ENCODE measurements around the gene KRT75. TPM values are rescaled to one million over a fixed set of nuclear protein-coding genes. Genes with fewer than 3 reads are reported as not detected.

The KRT75 gene
- total RNA-seq, 1 donor from 2014 or later = not detected

DNA sequence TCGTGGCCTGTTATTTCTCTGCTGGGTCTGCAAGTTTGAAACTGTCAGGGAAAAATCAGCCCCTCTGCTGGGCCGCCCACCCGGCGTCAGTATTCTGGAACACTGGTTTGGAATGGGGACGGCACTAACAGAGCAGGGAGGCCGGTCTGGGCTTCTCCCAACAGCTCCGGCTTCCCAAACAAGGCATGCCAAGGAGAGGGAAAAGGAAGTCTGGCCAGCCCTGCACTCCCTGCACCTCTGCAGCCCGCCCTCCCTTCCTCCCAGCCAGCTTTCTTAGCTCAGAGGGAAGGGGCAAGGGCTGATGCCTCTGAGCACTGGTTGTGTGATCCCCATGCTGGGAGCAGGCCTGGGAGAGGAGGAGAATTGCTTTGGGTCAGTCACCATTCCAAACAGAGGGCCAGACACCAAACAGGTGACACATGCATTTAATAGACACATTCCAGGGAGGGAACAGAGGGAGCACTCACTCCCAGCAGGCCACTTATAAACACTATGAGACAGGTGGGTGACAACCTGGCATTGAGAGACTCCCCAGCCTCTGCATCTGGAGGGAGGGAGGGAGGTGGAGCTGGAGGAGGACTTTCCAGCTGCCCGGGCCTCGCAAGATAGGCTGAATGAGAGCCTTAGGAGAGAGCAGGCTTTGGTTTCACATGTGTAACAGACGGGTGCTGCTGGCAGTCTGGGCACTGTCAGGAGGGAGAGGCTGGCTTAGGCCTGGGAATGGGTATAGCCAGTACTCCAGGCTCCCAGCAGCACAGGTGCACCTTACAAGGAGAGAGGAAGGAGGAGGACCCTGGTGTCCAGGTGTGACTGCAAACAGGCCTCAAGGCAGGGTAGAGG lies 10.3 kb downstream of the KRT75 start:
- H3K9me3 Mint-ChIP-seq (ENCODE audit: low read depth) = no peaks in the 10 kb centered on the region
- DNase-seq (ENCODE audit: low spot score) = no peak

DNA sequence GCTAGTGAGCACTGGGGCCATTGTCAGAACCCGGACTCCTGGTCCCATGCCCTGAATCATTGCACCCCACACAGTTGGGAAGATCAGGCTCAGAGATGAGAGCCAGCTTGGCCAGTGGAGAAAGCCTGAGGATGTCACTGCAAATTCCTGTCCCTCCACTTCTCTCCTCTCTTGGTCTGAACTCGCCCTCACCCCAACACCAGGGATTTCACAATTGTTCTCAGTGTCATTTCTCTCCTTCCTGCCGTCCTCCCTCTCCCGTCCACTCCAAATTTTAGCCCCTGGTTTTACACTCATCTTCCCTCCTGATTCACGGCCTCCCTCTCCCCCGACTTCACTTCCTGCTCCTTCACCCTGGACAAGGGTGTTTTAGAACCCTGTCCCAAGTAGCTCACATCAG lies 11.1 kb downstream of the KRT75 start:
- no peaks in the 10 kb centered on the region for H3K9me3 Mint-ChIP-seq (ENCODE audit: low read depth)
- no peak overlapping the region for H3K27ac Mint-ChIP-seq (ENCODE audit: unreplicated experiment)
- H3K4me3 Mint-ChIP-seq (ENCODE audit: unreplicated experiment) = no peak overlapping the region
- no peak for DNase-seq (ENCODE audit: low spot score)
- peaks cover 2% of the 10 kb centered on the region for H3K4me1 Mint-ChIP-seq (ENCODE audit: low read depth)
- H3K36me3 Mint-ChIP-seq (ENCODE audit: low read depth) = peaks cover 2% of the 10 kb centered on the region
- TF ChIP-seq, protein P1, sequence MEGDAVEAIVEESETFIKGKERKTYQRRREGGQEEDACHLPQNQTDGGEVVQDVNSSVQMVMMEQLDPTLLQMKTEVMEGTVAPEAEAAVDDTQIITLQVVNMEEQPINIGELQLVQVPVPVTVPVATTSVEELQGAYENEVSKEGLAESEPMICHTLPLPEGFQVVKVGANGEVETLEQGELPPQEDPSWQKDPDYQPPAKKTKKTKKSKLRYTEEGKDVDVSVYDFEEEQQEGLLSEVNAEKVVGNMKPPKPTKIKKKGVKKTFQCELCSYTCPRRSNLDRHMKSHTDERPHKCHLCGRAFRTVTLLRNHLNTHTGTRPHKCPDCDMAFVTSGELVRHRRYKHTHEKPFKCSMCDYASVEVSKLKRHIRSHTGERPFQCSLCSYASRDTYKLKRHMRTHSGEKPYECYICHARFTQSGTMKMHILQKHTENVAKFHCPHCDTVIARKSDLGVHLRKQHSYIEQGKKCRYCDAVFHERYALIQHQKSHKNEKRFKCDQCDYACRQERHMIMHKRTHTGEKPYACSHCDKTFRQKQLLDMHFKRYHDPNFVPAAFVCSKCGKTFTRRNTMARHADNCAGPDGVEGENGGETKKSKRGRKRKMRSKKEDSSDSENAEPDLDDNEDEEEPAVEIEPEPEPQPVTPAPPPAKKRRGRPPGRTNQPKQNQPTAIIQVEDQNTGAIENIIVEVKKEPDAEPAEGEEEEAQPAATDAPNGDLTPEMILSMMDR (IDR thresholded peaks at IDR 0.05) = no peak
- H3K27me3 Mint-ChIP-seq (ENCODE audit: low read depth) = peaks cover 50% of the 10 kb centered on the region

More for the DNA sequence above, 10.3 kb downstream of the KRT75 start:
- Mint-ChIP-seq H3K27ac (ENCODE audit: unreplicated experiment) (no peak overlapping the region), H3K36me3 (ENCODE audit: low read depth) (peaks cover 4% of the 10 kb centered on the region), H3K4me3 (ENCODE audit: unreplicated experiment) (no peak overlapping the region), H3K27me3 (ENCODE audit: low read depth) (peaks cover 57% of the 10 kb centered on the region), H3K4me1 (ENCODE audit: low read depth) (peaks cover 2% of the 10 kb centered on the region)
- TF ChIP-seq, protein P1 (IDR thresholded peaks at IDR 0.05) = no peak

DNA sequence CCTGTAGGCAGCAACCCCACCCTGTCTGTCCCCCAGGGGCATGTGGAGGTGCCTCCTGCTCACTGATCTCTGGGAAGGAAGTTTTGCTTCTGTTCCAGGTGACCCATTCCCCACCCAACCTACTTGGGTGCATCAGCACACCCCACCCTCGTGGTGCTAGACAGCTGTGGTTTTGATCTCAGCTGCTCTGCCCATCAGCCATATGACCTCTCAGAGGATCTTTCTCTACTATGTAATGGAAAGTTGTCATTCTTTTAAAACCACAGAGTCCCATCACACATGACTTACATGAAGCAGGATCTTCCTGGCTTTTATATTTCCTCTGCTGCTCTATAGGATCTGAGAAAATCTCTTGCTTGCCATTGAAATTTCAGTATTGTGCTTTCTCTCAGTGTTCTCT lies 14.5 kb downstream of the KRT75 start:
- Mint-ChIP-seq H3K4me3 (ENCODE audit: unreplicated experiment) (no peak overlapping the region), H3K27me3 (ENCODE audit: low read depth) (peaks cover 30% of the 10 kb centered on the region), H3K36me3 (ENCODE audit: low read depth) (peaks cover 2% of the 10 kb centered on the region), H3K27ac (ENCODE audit: unreplicated experiment) (peak overlapping the region; percentile 43), H3K9me3 (ENCODE audit: low read depth) (no peaks in the 10 kb centered on the region), H3K4me1 (ENCODE audit: low read depth) (peaks cover 12% of the 10 kb centered on the region)
- TF ChIP-seq, protein P1 (IDR thresholded peaks at IDR 0.05) = no peak
- no peak for DNase-seq (ENCODE audit: low spot score)

DNA sequence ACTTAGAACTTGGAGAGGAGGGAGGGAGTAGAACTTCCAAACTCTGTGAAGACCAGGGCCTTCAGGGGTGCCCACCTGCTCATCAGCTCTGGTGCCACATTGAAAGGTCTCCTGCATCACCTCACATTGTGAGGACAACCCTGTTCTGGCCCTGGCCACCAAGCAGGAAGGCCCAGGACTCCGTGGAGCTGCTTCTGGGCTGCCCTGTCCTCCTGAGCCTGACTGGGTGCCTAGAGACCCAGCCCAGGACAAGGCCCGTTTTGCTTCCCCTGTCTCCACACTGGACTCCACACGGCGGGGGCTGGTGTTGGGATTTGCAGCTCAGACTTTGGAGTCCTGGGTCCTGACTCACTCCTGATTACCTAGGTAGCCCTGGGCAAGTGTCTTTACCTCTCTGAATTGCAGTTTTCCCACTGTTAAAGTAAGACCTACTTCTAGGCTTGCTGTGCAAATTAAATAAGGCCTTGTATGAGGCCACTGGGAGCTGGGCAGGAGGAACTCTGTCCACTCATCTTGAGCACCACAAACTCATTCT lies 15.5 kb downstream of the KRT75 start:
- no peaks in the 10 kb centered on the region for H3K9me3 Mint-ChIP-seq (ENCODE audit: low read depth)
- H3K27me3 Mint-ChIP-seq (ENCODE audit: low read depth) = peaks cover 30% of the 10 kb centered on the region
- H3K27ac Mint-ChIP-seq (ENCODE audit: unreplicated experiment) = no peak overlapping the region
- peaks cover 12% of the 10 kb centered on the region for H3K4me1 Mint-ChIP-seq (ENCODE audit: low read depth)
- no peak overlapping the region for H3K4me3 Mint-ChIP-seq (ENCODE audit: unreplicated experiment)
- H3K36me3 Mint-ChIP-seq (ENCODE audit: low read depth) = peaks cover 2% of the 10 kb centered on the region
- no peak for DNase-seq (ENCODE audit: low spot score)
- TF ChIP-seq, protein P1 (IDR thresholded peaks at IDR 0.05) = no peak

DNA sequence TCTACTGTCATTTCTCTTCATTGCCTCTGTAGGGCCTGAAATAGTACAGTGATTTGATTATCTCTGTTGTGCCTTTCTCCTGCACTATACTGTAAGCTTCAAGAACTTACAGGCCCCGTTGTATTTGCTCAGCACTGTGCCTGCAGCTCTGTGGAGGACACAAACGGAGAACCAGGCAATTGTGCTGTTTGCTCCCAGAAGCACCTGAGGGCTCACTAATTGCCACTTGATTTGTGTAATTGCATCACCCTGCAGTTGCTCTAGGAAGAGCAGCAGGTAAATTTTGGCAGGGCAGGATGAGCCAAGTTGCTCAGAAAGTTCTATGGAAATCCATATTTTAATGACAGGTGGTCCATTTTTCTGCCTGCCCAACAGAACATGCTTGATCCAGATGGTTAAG lies 16.4 kb downstream of the KRT75 start:
- Mint-ChIP-seq H3K9me3 (ENCODE audit: low read depth) (no peaks in the 10 kb centered on the region), H3K27ac (ENCODE audit: unreplicated experiment) (no peak overlapping the region), H3K36me3 (ENCODE audit: low read depth) (no peaks in the 10 kb centered on the region), H3K4me1 (ENCODE audit: low read depth) (peaks cover 12% of the 10 kb centered on the region), H3K4me3 (ENCODE audit: unreplicated experiment) (no peak overlapping the region), H3K27me3 (ENCODE audit: low read depth) (peaks cover 26% of the 10 kb centered on the region)
- no peak for DNase-seq (ENCODE audit: low spot score)
- TF ChIP-seq, protein P1 (IDR thresholded peaks at IDR 0.05) = no peak

All from chondrocyte (in vitro differentiated cells).